Measurements from ENCODE around the gene KMT5B. TPM values are rescaled to one million over a fixed set of nuclear protein-coding genes. Genes with fewer than 3 reads are reported as not detected.

KMT5B gene
- total RNA-seq, 1 experiment from 2014 or later: 21.2 TPM

- DNase-seq (ENCODE audit: extremely low read depth, low read depth): peak; percentile 14
Measured at GRCh38 chr11:68146704-68147474, 66.2 kb downstream of the KMT5B start.

- DNase-seq (ENCODE audit: extremely low read depth, low read depth): no peak
Measured at GRCh38 chr11:68146010-68146540, 67.0 kb downstream of the KMT5B start.

- DNase-seq (ENCODE audit: extremely low read depth, low read depth): no peak
Measured at GRCh38 chr11:68145120-68145866, 67.8 kb downstream of the KMT5B start.

- DNase-seq (ENCODE audit: extremely low read depth, low read depth): no peak
Measured at GRCh38 chr11:68143310-68143689, 69.8 kb downstream of the KMT5B start.

GRCh38 chr11:68142441-68143309, 70.4 kb downstream of the KMT5B start:
- no peak for DNase-seq (ENCODE audit: extremely low read depth, low read depth)

GRCh38 chr11:68142028-68142412, 71.1 kb downstream of the KMT5B start:
- DNase-seq (ENCODE audit: extremely low read depth, low read depth): no peak

GRCh38 chr11:68141246-68142027, 71.7 kb downstream of the KMT5B start:
- no peak for DNase-seq (ENCODE audit: extremely low read depth, low read depth)

- DNase-seq (ENCODE audit: extremely low read depth, low read depth): no peak
Measured at GRCh38 chr11:68140496-68141245, 72.4 kb downstream of the KMT5B start.

- DNase-seq (ENCODE audit: extremely low read depth, low read depth): no peak
Measured at GRCh38 chr11:68138237-68138636, 74.9 kb downstream of the KMT5B start.

GRCh38 chr11:68137833-68138232, 75.3 kb downstream of the KMT5B start:
- DNase-seq (ENCODE audit: extremely low read depth, low read depth): no peak

- DNase-seq (ENCODE audit: extremely low read depth, low read depth): no peak
Measured at GRCh38 chr11:68136866-68137265, 76.2 kb downstream of the KMT5B start.

- no peak for DNase-seq (ENCODE audit: extremely low read depth, low read depth)
Measured at GRCh38 chr11:68135161-68135560, 77.9 kb downstream of the KMT5B start.

GRCh38 chr11:68133761-68134160, 79.3 kb downstream of the KMT5B start:
- DNase-seq (ENCODE audit: extremely low read depth, low read depth): no peak

- DNase-seq (ENCODE audit: extremely low read depth, low read depth): no peak
Measured at GRCh38 chr11:68130121-68130520, 83.0 kb downstream of the KMT5B start.

GRCh38 chr11:68128682-68129327, 84.3 kb downstream of the KMT5B start:
- no peak for DNase-seq (ENCODE audit: extremely low read depth, low read depth)

- DNase-seq (ENCODE audit: extremely low read depth, low read depth): no peak
Measured at GRCh38 chr11:68127714-68128681, 85.1 kb downstream of the KMT5B start.

- DNase-seq (ENCODE audit: extremely low read depth, low read depth): no peak
Measured at GRCh38 chr11:68125164-68125563, 87.9 kb downstream of the KMT5B start.

Data from NCI-H460 (cell line).